ENCODE measurements around the gene SPTB.

SPTB gene

GRCh38 chr14:64732066-64732465, 147.6 kb downstream of the SPTB start:
- no peak for TF ChIP-seq CTCF (IDR thresholded peaks at IDR 0.05; ENCODE audit: low read depth, low read length, missing control alignments)
- DNase-seq (ENCODE audit: low read depth) = no peak
- in situ Hi-C loops (cut with HindIII; ENCODE audit: low sequenced_read_pairs) = no loop called here

GRCh38 chr14:64731141-64731581, 148.5 kb downstream of the SPTB start:
- no peak for TF ChIP-seq CTCF (IDR thresholded peaks at IDR 0.05; ENCODE audit: low read depth, low read length, missing control alignments)
- in situ Hi-C loops (cut with HindIII; ENCODE audit: low sequenced_read_pairs) = no loop called here
- H3K4me3 ChIP-seq (ENCODE audit: low read depth, low read length) = no peak overlapping the region
- no peak for DNase-seq (ENCODE audit: low read depth)

More at GRCh38 chr14:64732066-64732465, 147.6 kb downstream of the SPTB start:
- H3K4me3 ChIP-seq (ENCODE audit: low read depth, low read length) = no peak overlapping the region

GRCh38 chr14:64730681-64731080, 149.0 kb downstream of the SPTB start:
- H3K4me3 ChIP-seq (ENCODE audit: low read depth, low read length) = no peak overlapping the region
- no peak for DNase-seq (ENCODE audit: low read depth)
- TF ChIP-seq CTCF (IDR thresholded peaks at IDR 0.05; ENCODE audit: low read depth, low read length, missing control alignments) = no peak
- in situ Hi-C loops (cut with HindIII; ENCODE audit: low sequenced_read_pairs) = no loop called here

- in situ Hi-C loops (cut with HindIII; ENCODE audit: low sequenced_read_pairs) = no loop called here
- H3K4me3 ChIP-seq (ENCODE audit: low read depth, low read length) = no peak overlapping the region
- DNase-seq (ENCODE audit: low read depth) = no peak
- no peak for TF ChIP-seq CTCF (IDR thresholded peaks at IDR 0.05; ENCODE audit: low read depth, low read length, missing control alignments)
Observed at GRCh38 chr14:64730061-64730440, 149.7 kb downstream of the SPTB start.

- DNase-seq (ENCODE audit: low read depth) = no peak
- no peak for TF ChIP-seq CTCF (IDR thresholded peaks at IDR 0.05; ENCODE audit: low read depth, low read length, missing control alignments)
- no peak overlapping the region for H3K4me3 ChIP-seq (ENCODE audit: low read depth, low read length)
- in situ Hi-C loops (cut with HindIII; ENCODE audit: low sequenced_read_pairs) = no loop called here
Observed at GRCh38 chr14:64729386-64730060, 150.2 kb downstream of the SPTB start.

- no peak for TF ChIP-seq CTCF (IDR thresholded peaks at IDR 0.05; ENCODE audit: low read depth, low read length, missing control alignments)
- in situ Hi-C loops (cut with HindIII; ENCODE audit: low sequenced_read_pairs) = no loop called here
- no peak for DNase-seq (ENCODE audit: low read depth)
- H3K4me3 ChIP-seq (ENCODE audit: low read depth, low read length) = no peak overlapping the region
Observed at GRCh38 chr14:64728856-64729255, 150.9 kb downstream of the SPTB start.
